HL-60 (cell line): Measurements from ENCODE around the gene FRAS1.

Experiments used
- GABPA ChIP-seq: IDR thresholded peaks from 2 replicates; pipeline ENCODE4 v1.6.1; 2012; ENCODE audit warnings: low read depth
- POLR2AphosphoS5 ChIP-seq: IDR thresholded peaks from 2 replicates; pipeline ENCODE4 v1.6.1; 2012; ENCODE audit warnings: low read depth
- TF ChIP-seq, protein P1 (sequence below): IDR thresholded peaks from one replicate; pipeline ENCODE4 v1.5.1; 2011; ENCODE audit warnings: low read length, control low read depth, inconsistent platforms; ENCODE audit not compliant: insufficient read depth
- TF ChIP-seq, protein P2 (sequence below): IDR thresholded peaks from 2 replicates; pipeline ENCODE4 v1.6.1; 2012; ENCODE audit warnings: low read depth; ENCODE audit not compliant: insufficient replicate concordance

DNA sequence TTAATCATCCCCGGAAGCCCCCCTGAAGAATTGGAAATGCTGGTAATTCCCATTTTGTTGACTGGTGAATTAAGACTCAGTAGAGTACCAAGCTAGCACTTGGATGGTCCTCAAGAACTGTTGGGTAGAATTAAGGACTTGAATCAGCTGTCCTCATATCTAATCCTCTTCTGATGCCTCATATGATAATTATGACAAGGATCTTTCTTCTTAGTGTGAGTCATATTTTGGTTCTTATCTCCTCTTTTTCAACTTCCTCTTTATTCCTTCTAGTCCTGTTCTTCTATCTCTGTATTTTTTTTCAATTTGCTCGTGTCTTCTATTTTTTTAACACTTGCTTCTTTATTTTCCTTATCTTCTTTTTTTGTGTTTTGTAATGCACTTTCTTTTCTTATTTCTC lies 288.1 kb downstream of the FRAS1 start:
- TF ChIP-seq, protein P1, sequence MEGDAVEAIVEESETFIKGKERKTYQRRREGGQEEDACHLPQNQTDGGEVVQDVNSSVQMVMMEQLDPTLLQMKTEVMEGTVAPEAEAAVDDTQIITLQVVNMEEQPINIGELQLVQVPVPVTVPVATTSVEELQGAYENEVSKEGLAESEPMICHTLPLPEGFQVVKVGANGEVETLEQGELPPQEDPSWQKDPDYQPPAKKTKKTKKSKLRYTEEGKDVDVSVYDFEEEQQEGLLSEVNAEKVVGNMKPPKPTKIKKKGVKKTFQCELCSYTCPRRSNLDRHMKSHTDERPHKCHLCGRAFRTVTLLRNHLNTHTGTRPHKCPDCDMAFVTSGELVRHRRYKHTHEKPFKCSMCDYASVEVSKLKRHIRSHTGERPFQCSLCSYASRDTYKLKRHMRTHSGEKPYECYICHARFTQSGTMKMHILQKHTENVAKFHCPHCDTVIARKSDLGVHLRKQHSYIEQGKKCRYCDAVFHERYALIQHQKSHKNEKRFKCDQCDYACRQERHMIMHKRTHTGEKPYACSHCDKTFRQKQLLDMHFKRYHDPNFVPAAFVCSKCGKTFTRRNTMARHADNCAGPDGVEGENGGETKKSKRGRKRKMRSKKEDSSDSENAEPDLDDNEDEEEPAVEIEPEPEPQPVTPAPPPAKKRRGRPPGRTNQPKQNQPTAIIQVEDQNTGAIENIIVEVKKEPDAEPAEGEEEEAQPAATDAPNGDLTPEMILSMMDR: no peak
- TF ChIP-seq POLR2AphosphoS5 (no peak), GABPA (no peak)
- TF ChIP-seq, protein P2, sequence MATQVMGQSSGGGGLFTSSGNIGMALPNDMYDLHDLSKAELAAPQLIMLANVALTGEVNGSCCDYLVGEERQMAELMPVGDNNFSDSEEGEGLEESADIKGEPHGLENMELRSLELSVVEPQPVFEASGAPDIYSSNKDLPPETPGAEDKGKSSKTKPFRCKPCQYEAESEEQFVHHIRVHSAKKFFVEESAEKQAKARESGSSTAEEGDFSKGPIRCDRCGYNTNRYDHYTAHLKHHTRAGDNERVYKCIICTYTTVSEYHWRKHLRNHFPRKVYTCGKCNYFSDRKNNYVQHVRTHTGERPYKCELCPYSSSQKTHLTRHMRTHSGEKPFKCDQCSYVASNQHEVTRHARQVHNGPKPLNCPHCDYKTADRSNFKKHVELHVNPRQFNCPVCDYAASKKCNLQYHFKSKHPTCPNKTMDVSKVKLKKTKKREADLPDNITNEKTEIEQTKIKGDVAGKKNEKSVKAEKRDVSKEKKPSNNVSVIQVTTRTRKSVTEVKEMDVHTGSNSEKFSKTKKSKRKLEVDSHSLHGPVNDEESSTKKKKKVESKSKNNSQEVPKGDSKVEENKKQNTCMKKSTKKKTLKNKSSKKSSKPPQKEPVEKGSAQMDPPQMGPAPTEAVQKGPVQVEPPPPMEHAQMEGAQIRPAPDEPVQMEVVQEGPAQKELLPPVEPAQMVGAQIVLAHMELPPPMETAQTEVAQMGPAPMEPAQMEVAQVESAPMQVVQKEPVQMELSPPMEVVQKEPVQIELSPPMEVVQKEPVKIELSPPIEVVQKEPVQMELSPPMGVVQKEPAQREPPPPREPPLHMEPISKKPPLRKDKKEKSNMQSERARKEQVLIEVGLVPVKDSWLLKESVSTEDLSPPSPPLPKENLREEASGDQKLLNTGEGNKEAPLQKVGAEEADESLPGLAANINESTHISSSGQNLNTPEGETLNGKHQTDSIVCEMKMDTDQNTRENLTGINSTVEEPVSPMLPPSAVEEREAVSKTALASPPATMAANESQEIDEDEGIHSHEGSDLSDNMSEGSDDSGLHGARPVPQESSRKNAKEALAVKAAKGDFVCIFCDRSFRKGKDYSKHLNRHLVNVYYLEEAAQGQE: no peak
